SW 1271 (cell line): Measurements from ENCODE around the gene FCRLB.
"Not testable (repeated sequence)": the region's sequence is repeated elsewhere in the genome, so short reads cannot be mapped to it uniquely, and the experiment has no call there.

Source experiments
- DNase-seq, 2 experiments: peaks; one replicate each; lab custom pipeline; 2025; lab: John Stamatoyannopoulos, UW

FCRLB gene, protein sequence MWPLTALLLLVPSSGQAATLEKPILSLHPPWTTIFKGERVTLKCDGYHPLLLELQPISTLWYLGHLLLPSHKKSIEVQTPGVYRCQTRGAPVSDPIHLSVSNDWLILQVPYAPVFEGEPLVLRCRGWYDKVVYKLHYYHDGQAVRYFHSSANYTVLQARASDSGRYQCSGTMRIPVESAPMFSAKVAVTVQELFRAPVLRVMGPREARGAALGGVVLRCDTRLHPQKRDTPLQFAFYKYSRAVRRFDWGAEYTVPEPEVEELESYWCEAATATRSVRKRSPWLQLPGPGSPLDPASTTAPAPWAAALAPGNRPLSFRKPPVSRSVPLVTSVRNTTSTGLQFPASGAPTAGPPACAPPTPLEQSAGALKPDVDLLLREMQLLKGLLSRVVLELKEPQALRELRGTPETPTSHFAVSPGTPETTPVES

DNA sequence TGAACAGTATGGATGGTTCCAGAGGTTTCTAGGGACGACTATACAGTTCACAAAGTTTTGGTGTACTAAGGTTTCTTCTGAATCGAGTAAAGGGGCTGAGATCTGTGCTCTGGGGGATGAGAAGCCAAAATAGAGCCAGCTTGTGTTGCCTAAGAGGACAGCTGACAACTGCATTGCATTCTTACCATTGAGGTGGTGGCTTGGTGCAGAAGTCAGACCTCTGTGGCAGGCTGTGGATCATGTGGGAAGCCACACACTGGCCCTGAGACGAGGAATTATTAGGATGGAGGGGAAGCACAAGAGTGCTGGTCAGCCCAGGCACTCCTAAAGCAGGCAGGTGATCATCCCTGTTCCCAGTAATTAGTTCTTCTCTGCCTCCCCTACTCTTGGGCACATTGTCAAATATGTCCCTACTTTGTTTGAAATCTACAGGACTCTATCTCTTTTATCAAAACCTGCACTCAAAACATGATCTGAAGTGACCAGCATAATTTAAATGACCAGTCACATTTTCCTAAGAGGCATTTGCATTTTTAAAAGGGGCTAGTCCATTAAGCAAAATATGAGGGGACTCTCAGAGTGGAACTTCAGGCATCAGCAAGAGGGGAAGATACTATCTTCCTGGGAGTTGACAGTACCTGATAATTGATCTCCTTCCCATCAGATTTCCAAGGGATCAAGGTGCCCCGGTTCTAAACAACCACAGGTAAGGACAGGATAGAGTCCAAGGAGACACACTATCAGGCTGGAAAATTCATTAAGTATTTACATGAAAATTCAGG is at the start of gene FCRLB:
Gene FCRLB (plus strand): TSS at position 589 of the 782 bp plus-strand sequence. CDS start 1,129 bp downstream, outside the sequence.
- no peak for DNase-seq

DNA sequence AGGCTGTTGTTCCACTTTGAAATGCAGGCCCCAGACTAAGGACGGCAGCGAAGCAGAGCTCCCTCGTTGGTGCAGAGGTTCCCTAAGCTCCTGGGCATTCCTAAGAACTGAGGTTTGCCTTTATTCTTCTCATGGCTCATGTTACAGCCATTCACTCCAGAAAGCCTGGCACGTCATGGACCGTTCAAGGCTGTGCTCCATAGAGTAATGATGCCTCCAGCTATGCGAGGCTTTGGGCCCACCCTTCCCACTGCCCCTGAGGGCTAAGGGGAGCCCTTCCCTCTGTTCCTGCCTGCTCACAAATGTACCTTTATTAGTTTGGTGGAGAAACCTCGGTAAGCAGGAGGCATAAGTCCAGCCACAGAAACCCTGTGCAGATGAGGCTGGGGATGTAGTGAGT is 47.9 kb upstream of the FCRLB start:
- DNase-seq: not testable (repeated sequence)

DNA sequence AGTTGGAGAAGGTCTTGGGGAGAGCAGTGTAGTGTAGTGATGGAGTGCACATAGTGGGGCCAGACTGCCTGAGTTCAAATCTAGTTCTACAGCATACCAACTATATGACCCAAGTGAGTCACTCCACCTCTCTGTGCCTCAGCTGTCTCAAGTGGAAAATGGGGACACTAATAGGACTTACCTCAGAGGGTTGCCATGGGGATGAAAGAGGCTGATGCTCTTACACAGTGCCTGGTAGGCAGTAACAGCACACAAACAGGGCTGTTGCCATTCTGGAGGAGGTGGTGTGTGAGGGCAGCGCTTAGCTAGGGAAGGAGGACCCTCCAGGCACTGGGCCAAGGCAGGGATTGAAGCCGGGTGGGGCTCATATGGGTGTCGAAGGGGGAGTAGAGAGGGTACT is 46.9 kb upstream of the FCRLB start:
- DNase-seq: not testable (repeated sequence)

DNA sequence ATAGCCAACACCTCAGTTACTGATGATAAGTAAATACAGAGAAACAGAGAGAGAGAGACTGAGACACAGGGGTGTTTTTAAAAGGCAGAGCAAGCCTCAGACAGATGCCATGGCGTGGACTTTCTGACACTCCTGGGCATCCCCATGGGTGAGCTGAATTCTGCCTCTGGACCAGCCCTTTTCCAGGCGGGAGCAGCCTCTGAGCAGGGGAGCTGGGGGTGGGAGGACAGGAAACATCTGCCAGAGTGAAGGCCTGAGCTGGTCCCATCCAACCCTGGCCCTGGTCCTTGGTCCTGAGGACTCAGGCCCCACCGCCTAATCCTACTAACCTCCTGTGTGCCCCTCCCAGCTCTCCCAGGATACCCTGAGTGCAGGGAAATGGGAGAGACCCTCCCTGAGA is 46.4 kb upstream of the FCRLB start:
- DNase-seq: not testable (repeated sequence)

DNA sequence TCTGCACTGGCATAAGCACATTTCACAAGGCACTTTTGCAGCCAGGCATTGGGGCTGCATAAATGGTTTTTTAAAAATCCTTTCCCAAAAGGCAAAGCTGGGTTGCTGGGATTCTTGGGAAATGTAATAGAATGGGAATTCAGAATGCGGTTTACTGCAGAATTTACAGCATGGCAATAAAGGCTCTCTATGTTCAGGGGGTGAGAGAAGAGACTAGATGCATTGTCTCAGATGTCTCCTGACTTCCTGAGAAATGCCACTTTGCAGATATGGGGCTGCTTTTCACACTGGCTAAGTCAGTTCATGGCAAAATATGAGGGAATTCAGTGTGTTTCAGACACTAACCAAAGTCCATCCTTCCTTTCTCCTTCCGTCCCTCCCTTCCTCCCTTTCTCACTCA is 44.9 kb upstream of the FCRLB start:
- DNase-seq: no peak

DNA sequence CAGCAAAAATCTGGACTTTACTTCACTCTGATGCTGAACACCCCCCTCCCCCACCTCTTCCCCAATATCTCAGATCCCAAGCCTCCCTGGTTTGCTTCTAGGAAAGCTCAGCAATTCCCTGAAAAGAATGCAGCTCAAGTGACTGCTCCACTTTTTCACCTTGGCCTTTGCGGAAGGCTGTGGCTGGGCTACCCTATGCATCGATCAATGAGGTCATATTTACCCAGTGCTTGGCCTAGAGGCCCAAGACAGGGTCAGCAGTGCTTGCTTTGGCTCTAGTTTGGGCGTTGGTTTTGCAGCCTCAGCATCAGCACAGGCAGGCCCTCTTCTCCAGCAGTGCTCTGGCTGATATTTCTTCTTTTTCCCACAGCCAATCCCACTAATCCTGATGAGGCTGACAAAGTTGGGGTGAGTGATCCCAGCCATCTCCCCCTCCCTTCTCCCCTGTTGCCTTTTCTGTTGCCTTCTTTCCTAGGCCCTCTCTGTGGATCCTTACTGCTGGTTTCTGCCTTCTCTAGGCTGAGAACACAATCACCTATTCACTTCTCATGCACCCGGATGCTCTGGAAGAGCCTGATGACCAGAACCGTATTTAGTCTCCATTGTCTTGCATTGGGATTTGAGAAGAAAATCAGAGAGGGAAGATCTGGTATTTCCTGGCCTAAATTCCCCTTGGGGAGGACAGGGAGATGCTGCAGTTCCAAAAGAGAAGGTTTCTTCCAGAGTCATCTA is 44.2 kb upstream of the FCRLB start:
- no peak for DNase-seq

DNA sequence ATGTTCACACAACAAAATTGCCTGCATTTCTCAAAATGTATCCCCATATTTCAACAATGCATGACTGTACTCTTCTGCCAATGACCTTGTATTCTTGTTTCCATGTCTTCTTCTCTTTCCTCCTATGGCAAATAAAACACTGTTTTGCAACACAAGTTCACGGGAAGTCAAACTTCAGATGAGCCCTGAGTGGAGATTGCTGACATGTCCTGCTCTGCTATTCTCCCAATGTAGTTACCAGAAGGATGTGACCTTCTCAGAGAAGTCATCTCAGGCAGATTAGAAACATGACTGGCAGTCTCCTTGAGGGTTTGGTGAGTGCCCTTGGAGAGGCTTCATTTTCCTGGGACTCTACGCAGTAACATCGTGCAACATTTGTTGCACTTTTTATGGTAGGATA is 42.8 kb upstream of the FCRLB start:
- no peak for DNase-seq

DNA sequence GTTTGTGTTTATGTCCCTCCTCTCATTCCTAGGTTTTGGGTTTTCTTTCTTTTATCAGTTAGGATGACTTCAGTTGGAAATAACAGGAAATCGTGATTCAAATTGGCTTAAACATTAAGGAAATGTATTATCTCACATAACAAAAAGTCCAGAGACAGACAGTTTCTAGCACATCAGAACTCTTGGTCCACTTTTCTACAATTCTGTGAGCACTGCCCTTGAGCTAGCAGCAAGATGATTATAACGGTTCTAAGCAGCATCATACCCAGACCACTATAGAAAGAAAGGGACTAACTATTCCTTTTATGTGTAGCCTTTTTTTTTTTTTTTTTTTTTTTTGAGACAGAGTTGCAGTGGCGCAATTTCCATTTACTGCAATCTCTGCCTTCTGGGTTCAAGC is 39.5 kb upstream of the FCRLB start:
- no peak for DNase-seq

DNA sequence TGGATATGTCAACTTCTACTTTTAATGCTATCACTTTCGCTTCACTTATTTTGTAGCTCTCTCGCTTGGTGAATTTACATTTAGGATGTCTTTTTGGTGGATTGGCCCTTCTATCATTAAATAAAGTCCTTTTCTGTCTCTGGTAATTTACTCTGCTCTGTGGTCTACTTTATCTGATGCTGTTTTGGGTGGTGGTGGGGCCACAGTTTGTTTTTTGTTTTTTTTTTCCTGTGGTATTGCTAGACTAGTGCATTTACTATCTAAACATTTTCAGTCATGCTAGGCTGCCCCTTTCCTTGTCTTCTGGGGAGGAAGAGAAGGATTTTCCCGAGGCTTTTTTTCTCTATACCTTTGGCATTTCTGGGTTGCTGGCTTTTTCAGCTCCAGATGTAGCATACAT is 32.4 kb upstream of the FCRLB start:
- no peak for DNase-seq

DNA sequence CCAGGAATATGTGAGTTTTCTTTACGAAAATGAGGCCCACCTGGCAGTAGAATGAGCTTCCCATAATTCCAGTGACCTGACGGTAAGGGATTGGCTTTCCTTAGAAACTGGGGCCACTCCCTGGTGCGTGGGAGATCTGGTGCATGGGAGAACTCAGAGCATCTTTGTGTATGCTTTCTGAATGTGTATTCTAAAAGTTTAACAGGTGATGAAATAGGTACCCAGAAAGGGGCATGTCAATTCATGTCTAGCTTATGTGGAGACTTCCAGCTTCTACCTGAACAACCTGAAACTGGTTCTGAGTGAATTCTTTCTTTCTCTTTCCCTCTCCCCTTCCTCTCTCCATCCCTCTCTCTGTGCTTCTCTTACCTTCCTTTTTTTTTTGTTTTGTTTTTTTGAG is 29.5 kb upstream of the FCRLB start:
- DNase-seq: no peak

DNA sequence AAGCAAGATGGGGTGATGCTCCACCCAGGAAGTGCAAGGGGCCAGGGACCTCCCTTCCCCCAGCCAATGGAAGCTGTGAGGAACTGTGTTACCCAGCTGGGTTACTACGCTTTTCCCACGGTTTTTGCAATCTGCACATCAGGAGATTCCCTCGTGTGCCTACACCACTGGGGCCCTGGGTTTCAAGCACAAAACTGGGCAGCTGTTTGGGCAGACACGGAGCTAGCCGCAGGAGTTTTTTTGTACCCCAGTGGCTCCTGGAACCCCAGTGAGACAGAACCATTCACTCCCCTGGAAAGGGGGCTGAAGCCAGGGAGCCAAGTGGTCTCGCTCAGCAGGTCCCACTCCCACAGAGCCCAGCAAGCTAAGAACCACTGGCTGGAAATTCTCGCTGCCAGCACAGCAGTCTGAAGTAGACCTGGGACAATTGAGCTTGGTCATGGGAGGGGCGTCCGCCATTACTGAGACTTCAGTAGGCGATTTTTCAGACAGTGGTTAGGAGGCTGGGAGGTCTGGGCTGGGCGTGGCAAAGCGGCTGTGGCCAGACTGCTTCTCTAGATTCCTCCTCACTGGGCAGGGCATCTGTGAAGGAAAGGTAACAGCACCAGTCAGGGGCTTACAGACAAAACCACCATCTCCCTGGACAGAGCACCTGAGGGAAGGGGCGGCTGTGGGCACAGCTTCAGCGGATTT is 28.2 kb upstream of the FCRLB start:
- not testable (repeated sequence) for DNase-seq

DNA sequence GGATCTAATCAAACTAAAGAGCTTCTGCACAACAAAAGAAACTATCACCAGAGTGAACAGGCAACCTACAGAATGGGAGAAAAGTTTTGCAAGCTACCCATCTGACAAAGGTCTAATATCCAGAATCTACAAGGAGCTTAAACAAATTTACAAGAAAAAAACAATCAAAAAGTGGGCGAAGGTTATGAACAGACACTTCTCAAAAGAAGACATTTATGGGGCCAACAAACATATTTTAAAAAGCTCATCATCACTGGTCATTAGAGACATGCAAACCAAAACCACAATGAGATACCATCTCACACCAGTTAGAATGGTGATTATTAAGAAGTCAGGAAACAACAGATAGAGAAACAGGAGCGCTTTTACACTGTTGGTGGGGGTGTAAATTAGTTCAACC is 23.0 kb upstream of the FCRLB start:
- DNase-seq: not testable (repeated sequence)

DNA sequence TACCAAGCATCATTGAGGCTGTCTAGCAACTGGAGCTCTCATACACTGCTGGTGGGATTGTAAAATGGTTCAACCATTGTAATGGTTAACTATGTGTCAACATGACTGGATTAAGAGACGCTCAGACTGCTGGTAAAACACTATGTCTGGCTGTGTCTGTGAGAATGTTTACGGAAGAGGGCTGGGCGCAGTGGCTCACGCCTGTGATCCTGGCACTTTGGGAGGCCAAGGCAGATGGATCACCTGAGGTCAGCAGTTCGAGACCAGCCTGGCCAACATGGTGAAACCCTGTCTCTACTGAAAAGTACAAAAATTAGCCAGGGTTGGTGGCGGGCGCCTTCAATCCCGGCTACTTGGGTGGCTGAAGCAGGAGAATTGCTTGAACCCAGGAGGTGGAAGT is 19.1 kb upstream of the FCRLB start:
- no peak for DNase-seq

DNA sequence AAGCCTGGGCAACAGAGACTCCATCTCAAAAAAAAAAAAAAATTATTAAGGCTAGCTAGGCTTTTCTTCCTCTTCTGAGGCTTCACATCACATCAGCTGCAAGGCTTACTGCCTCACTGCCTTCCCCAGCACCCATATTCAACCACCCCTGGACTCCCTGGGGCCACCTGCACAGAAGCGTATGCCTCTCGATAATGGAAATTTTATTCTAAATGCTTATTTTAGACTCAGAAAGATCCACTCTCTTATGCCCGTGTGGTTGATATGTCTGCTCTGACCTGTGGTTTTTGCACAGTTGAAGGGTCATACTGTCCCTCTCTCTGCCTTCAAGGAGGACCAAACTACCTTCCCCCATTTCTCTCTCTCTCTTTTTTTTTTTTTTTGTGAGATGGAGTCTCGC is 15.8 kb upstream of the FCRLB start:
- DNase-seq: no peak

DNA sequence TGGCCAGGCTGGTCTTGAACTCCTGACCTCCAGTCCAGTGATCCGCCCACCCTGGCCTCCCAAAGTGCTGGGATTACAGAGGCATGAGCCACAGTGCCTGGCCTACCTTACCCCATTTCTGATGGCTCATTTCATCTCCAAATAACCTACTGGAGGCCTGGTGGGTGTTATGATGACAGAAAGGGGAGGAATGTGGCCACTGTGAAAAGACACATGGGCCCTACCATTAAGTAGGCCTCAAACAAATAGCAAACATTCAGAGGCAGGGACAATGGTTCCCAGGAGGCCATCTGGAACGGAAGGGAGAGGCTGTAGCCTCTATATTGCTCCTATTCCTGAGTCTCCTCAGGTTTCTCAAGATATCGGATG is 15.2 kb upstream of the FCRLB start:
- no peak for DNase-seq

DNA sequence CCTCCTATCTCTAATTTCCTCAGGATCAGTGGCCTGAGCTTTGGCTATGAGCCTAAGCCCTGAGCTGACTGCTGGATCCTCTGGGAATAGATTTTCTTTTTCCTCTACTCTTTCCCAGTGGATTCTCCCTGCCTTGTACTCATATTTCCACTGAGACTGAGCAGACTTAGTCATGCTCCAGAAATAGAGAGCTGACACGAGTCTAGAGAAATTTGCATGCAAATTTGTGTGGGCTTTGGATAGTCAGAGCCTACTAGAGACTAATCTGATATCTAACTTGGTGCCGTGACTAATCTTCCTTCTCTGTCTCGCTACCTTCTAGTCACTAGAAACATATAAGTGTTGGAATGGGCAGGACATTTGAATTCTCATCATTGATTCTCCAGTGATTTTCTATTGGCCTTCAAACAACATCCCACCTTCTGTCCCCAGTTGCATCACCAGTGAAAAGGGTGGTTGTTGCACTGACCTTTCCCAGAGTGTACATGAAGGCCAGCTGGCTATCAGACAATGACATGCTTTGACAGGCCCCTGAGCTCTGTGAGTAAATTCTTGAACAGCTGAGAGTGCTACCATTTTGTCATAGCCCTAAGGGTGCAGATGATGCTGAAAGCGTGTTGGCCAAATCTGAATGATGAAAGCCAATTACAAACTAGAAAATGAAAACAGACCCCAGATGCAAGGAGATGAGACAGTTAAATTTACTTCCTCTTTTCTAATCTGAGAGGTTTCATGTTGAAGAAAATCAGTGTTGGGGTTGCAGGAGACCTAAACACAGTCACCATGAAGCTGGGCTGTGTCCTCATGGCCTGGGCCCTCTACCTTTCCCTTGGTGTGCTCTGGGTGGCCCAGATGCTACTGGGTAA is 14.6 kb upstream of the FCRLB start, which contains the start of gene FCRLA:
Gene FCRLA (plus strand): TSS at position 748 of the 866 bp plus-strand sequence. CDS start 36 bp downstream, at position 784.
- no peak for DNase-seq

DNA sequence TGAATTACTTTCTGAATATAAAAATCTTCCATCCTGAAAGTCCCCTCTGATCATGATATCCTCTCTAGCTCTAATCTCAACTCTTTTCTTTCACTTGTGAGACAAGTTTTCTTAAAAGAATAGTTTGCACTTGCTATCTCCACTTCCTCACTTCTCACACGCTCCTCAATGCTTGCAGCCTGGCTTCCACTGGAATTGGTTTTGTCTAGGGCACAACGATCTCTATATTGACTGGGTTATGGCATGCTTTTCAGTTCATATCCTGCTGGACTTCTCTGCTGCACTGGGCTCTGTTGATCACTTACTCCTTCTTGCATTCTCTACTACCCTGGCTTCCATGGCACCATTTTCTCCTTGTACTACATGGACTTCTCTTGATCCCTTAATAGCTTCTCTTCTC is 13.8 kb upstream of the FCRLB start:
- no peak for DNase-seq

DNA sequence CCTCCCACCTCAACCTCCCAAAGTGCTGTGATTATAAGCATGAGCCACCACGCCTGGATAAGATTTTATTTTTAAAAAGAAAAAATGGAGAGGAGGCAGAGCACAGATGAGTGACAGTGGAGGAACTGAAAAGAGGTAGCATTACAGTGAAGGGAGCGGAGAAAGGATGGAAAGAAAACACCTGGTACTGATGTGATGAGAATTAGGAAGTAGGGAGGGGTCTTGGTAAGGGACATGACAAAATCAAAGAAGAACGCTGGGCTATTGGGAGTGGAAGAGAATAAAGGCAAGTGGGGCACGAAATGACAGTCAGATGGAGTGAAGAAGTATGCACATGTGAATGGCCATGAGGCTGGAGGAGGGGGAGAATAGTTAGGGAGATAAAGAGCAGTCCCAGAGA is 12.0 kb upstream of the FCRLB start:
- no peak for DNase-seq

DNA sequence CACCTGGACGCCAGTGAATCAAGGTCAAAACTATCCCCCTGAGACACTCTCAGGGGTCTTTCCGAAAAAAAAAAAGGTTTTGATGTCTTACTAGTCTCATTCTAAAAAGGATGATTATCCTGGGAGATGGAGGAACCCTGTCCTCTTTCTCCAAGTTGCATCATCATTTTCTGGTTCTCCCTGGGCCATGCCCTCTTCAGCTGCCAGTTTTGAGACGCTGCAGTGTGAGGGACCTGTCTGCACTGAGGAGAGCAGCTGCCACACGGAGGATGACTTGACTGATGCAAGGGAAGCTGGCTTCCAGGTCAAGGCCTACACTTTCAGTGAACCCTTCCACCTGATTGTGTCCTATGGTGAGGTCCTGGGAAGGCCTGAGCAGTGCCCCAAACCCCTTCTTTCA is 10.8 kb upstream of the FCRLB start:
- DNase-seq: no peak

DNA sequence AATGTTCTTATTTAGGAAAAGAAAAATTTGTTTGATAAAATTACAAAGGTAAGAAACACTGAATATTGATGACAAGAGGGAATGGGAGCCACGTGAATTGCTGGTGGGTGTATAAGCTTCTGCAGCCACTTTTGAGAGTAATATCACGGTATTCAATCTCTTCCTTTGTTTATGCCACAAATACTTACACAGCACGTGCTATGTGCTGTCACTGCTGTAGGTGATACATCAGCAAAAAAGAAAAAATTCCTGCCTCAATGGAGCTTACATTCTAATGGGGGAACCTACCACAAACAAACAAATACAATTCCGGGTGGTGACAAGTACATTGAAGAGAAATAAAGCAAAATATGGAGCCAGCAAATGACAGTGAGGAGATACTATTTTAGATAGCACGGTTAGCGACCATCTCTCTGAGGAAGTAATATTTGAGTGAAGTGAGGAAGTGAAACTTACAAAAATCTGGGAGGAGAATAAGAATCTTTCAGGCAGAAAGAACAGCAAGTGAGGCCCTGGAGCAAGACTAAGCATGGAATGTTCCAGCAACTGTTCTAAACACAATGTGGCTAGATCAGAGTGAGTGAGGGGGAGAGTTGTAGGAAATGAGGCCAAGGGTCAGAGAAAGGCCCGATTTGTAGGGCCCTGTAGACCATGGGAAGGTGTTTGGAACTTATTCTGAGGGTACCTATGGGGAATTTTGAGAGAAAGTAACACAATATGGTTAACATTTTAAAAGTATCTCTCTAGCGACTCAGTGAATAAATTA is 2.6 kb upstream of the FCRLB start:
- DNase-seq: no peak
